ENCODE data around the gene TARS3.

Gene TARS3

GRCh38 chr15:101619615-101619865, 104.7 kb downstream of the TARS3 start:
- no peak for DNase-seq

GRCh38 chr15:101618851-101619614, 105.2 kb downstream of the TARS3 start:
- no peak for DNase-seq

GRCh38 chr15:101618076-101618475, 106.2 kb downstream of the TARS3 start:
- no peak for DNase-seq

- DNase-seq: no peak
These were observed 106.8 kb downstream of the TARS3 start for GRCh38 chr15:101617390-101617965.

GRCh38 chr15:101615986-101616848, 108.1 kb downstream of the TARS3 start:
- DNase-seq: no peak

GRCh38 chr15:101615414-101615985, 108.8 kb downstream of the TARS3 start:
- no peak for DNase-seq

GRCh38 chr15:101614761-101615160, 109.5 kb downstream of the TARS3 start:
- no peak for DNase-seq

GRCh38 chr15:101614001-101614585, 110.2 kb downstream of the TARS3 start:
- DNase-seq: no peak

- no peak for DNase-seq
These were observed 110.9 kb downstream of the TARS3 start for GRCh38 chr15:101613130-101614000.

- no peak for DNase-seq
These were observed 111.6 kb downstream of the TARS3 start for GRCh38 chr15:101612676-101613075.

- DNase-seq: no peak
These were observed 112.5 kb downstream of the TARS3 start for GRCh38 chr15:101611580-101612299.

- DNase-seq: no peak
These were observed 113.3 kb downstream of the TARS3 start for GRCh38 chr15:101611007-101611406.

- DNase-seq: no peak
These were observed 113.7 kb downstream of the TARS3 start for GRCh38 chr15:101610611-101611000.

GRCh38 chr15:101609742-101610610, 114.3 kb downstream of the TARS3 start:
- no peak for DNase-seq

- DNase-seq: no peak
These were observed 116.1 kb downstream of the TARS3 start for GRCh38 chr15:101608201-101608600.

- no peak for DNase-seq
These were observed 117.2 kb downstream of the TARS3 start for GRCh38 chr15:101607108-101607507.

GRCh38 chr15:101604124-101604874, 120.0 kb downstream of the TARS3 start:
- DNase-seq: no peak
